ENCODE results near the gene ART1.

Gene ART1

GRCh38 chr11:3667149-3668035 lies 22.5 kb downstream of the ART1 start:
- no peak for TF ChIP-seq REST (IDR thresholded peaks at IDR 0.05; ENCODE audit: insufficient read depth in 1 of 2, low read depth in 2 of 2, low read length in 2 of 2)
- TF ChIP-seq FOXP2 (optimal IDR thresholded peaks at IDR 0.05; ENCODE audit: borderline replicate concordance, extremely low read depth, extremely low read length, insufficient read depth): no peak
- no peak for TF ChIP-seq TAF1 (IDR thresholded peaks at IDR 0.05; ENCODE audit: borderline replicate concordance, insufficient read depth, low read length)
- no peak for TF ChIP-seq POLR2AphosphoS5 (IDR thresholded peaks at IDR 0.05; ENCODE audit: low read depth, low read length)
- TF ChIP-seq SIN3A (IDR thresholded peaks at IDR 0.05; ENCODE audit: borderline replicate concordance, insufficient read depth, low read length): no peak

- TF ChIP-seq SIN3A (IDR thresholded peaks at IDR 0.05; ENCODE audit: borderline replicate concordance, insufficient read depth, low read length) (no peak), POLR2AphosphoS5 (IDR thresholded peaks at IDR 0.05; ENCODE audit: low read depth, low read length) (no peak), REST (IDR thresholded peaks at IDR 0.05; ENCODE audit: insufficient read depth in 1 of 2, low read depth in 2 of 2, low read length in 2 of 2) (no peak), TAF1 (IDR thresholded peaks at IDR 0.05; ENCODE audit: borderline replicate concordance, insufficient read depth, low read length) (no peak), FOXP2 (optimal IDR thresholded peaks at IDR 0.05; ENCODE audit: borderline replicate concordance, extremely low read depth, extremely low read length, insufficient read depth) (no peak)
Observed at GRCh38 chr11:3669128-3669527, 24.2 kb downstream of the ART1 start.

GRCh38 chr11:3669742-3670183 lies 24.8 kb downstream of the ART1 start:
- TF ChIP-seq POLR2AphosphoS5 (IDR thresholded peaks at IDR 0.05; ENCODE audit: low read depth, low read length) (no peak), SIN3A (IDR thresholded peaks at IDR 0.05; ENCODE audit: borderline replicate concordance, insufficient read depth, low read length) (no peak), FOXP2 (optimal IDR thresholded peaks at IDR 0.05; ENCODE audit: borderline replicate concordance, extremely low read depth, extremely low read length, insufficient read depth) (no peak), TAF1 (IDR thresholded peaks at IDR 0.05; ENCODE audit: borderline replicate concordance, insufficient read depth, low read length) (no peak), REST (IDR thresholded peaks at IDR 0.05; ENCODE audit: insufficient read depth in 1 of 2, low read depth in 2 of 2, low read length in 2 of 2) (no peak)

- TF ChIP-seq TAF1 (IDR thresholded peaks at IDR 0.05; ENCODE audit: borderline replicate concordance, insufficient read depth, low read length): no peak
- no peak for TF ChIP-seq FOXP2 (optimal IDR thresholded peaks at IDR 0.05; ENCODE audit: borderline replicate concordance, extremely low read depth, extremely low read length, insufficient read depth)
- no peak for TF ChIP-seq REST (IDR thresholded peaks at IDR 0.05; ENCODE audit: insufficient read depth in 1 of 2, low read depth in 2 of 2, low read length in 2 of 2)
- TF ChIP-seq SIN3A (IDR thresholded peaks at IDR 0.05; ENCODE audit: borderline replicate concordance, insufficient read depth, low read length): no peak
- no peak for TF ChIP-seq POLR2AphosphoS5 (IDR thresholded peaks at IDR 0.05; ENCODE audit: low read depth, low read length)
Observed at GRCh38 chr11:3671334-3672254, 26.7 kb downstream of the ART1 start, which contains the start of gene CHRNA10. CHRNA10 (minus strand) TSS chr11:3671384; CDS start chr11:3671312, 72 bp downstream.
